Measurements from ENCODE around the gene CYP2W1. TPM values are rescaled to one million over a fixed set of nuclear protein-coding genes. Genes with fewer than 3 reads are reported as not detected.

Gene CYP2W1
- polyA plus RNA-seq, 1 donor (not counting 4 experiments of a cell fraction or from before 2014, with no cell fraction given), result 0.05 TPM

GRCh38 chr7:945147-945555, 37.8 kb upstream of the CYP2W1 start:
- Histone ChIP-seq H4K20me1 (ENCODE audit: control insufficient read depth, extremely low read depth, insufficient read depth, low read length) (no peaks in the 10 kb centered on the region), H3K4me3 (ENCODE audit: control insufficient read depth in 2 of 3, extremely low read depth in 1 of 3, insufficient read depth in 2 of 3, low read depth in 1 of 3, low read length in 3 of 3) (peak overlapping the region; percentile 6 to 23 (median 17)), H3K36me3 (ENCODE audit: control insufficient read depth in 2 of 2, extremely low read depth in 1 of 2, insufficient read depth in 2 of 2, low read length in 2 of 2) (no peaks in the 10 kb centered on the region), H3K9me3 (ENCODE audit: control insufficient read depth, low read depth, low read length) (no peaks in the 10 kb centered on the region), H3K9ac (ENCODE audit: control insufficient read depth, extremely low read depth, insufficient read depth, low read length) (peak overlapping the region; percentile 60), H3K79me2 (ENCODE audit: control insufficient read depth, insufficient read depth, low read length) (no peaks in the 10 kb centered on the region), H3K4me2 (ENCODE audit: control insufficient read depth, extremely low read depth, insufficient read depth, low read depth, low read length) (peak overlapping the region; percentile 79), H2AFZ (ENCODE audit: control insufficient read depth, low read length) (peak overlapping the region; percentile 14), H3K27ac (ENCODE audit: control insufficient read depth, insufficient read depth, low read length) (peak overlapping the region; percentile 67), H3K27me3 (ENCODE audit: control insufficient read depth, extremely low read depth, insufficient read depth, low read length) (no peaks in the 10 kb centered on the region), H3K4me1 (ENCODE audit: control insufficient read depth, extremely low read depth, insufficient read depth, low read length) (peaks cover 16% of the 10 kb centered on the region), H3K9me1 (ENCODE audit: control insufficient read depth, extremely low read depth, insufficient read depth, low read length) (no peaks in the 10 kb centered on the region)
- FAIRE-seq (no peak), DNase-seq (ENCODE audit: low read depth, low spot score) (no peak)
- dilution Hi-C loops (cut with MboI; ENCODE audit: extremely low pct_ligation_motif_present, low sequenced_read_pairs), result no loop called here
- TF ChIP-seq EZH2 (IDR thresholded peaks at IDR 0.05; ENCODE audit: low read length), result no peak
- TF ChIP-seq, protein P1, sequence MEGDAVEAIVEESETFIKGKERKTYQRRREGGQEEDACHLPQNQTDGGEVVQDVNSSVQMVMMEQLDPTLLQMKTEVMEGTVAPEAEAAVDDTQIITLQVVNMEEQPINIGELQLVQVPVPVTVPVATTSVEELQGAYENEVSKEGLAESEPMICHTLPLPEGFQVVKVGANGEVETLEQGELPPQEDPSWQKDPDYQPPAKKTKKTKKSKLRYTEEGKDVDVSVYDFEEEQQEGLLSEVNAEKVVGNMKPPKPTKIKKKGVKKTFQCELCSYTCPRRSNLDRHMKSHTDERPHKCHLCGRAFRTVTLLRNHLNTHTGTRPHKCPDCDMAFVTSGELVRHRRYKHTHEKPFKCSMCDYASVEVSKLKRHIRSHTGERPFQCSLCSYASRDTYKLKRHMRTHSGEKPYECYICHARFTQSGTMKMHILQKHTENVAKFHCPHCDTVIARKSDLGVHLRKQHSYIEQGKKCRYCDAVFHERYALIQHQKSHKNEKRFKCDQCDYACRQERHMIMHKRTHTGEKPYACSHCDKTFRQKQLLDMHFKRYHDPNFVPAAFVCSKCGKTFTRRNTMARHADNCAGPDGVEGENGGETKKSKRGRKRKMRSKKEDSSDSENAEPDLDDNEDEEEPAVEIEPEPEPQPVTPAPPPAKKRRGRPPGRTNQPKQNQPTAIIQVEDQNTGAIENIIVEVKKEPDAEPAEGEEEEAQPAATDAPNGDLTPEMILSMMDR (optimal IDR thresholded peaks at IDR 0.05 in 1 of 3, IDR thresholded peaks at IDR 0.05 in 1 of 3, conservative IDR thresholded peaks at IDR 0.05 in 1 of 3; ENCODE audit: extremely low read depth in 1 of 3, insufficient read depth in 2 of 3, low read length in 3 of 3), result no peak

DNA sequence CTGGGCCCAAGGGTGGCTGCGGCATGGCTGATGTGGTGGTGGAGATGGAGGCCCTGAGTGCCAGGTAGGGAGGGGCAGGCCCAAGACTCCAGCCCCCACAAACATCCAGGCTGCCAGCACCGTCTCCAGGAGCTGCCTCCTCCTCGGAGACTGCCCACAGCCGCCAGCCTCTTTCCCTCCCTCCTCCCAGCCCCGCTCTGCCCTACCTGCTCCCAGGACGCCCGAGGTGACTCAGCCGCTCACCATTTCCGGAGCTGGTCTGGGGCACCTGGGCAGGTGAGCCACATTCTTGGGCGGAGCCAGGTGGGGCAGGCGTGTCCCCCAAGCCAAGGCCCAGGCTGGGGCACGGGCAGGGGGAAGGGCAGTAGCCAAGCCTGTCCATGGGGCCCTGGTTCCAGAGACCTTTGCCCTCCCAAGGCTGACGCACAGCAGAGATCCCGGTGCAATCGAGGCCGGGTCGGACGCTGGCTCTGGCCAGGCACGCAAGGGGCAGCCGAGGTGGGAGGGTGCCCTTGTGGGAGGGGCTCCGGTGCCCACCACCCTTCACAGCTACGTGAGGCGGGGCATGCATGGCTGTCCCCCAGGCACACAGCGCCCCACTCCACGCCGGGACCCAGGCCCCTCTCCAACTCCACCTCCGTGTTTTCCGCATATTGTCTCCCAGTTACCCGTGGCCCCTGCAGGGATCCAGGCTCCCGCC, 37.3 kb upstream of the CYP2W1 start:
- H3K9me3 ChIP-seq (ENCODE audit: control insufficient read depth, low read depth, low read length), result no peaks in the 10 kb centered on the region
- dilution Hi-C loops (cut with MboI; ENCODE audit: extremely low pct_ligation_motif_present, low sequenced_read_pairs), result no loop called here
- no peaks in the 10 kb centered on the region for H3K79me2 ChIP-seq (ENCODE audit: control insufficient read depth, insufficient read depth, low read length)
- no peaks in the 10 kb centered on the region for H3K36me3 ChIP-seq (ENCODE audit: control insufficient read depth in 2 of 2, extremely low read depth in 1 of 2, insufficient read depth in 2 of 2, low read length in 2 of 2)
- peaks cover 16% of the 10 kb centered on the region for H3K4me1 ChIP-seq (ENCODE audit: control insufficient read depth, extremely low read depth, insufficient read depth, low read length)
- H3K9ac ChIP-seq (ENCODE audit: control insufficient read depth, extremely low read depth, insufficient read depth, low read length), result peak overlapping the region; percentile 60
- peak overlapping the region; percentile 6 to 27 (median 17) for H3K4me3 ChIP-seq (ENCODE audit: control insufficient read depth in 2 of 3, extremely low read depth in 1 of 3, insufficient read depth in 2 of 3, low read depth in 1 of 3, low read length in 3 of 3)
- peak overlapping the region; percentile 79 for H3K4me2 ChIP-seq (ENCODE audit: control insufficient read depth, extremely low read depth, insufficient read depth, low read depth, low read length)
- FAIRE-seq (peak; percentile 91), DNase-seq (ENCODE audit: low read depth, low spot score) (peak; percentile 86)
- peak overlapping the region; percentile 87 for H2AFZ ChIP-seq (ENCODE audit: control insufficient read depth, low read length)
- H3K27me3 ChIP-seq (ENCODE audit: control insufficient read depth, extremely low read depth, insufficient read depth, low read length), result no peaks in the 10 kb centered on the region
- peak overlapping the region; percentile 67 for H3K27ac ChIP-seq (ENCODE audit: control insufficient read depth, insufficient read depth, low read length)
- H4K20me1 ChIP-seq (ENCODE audit: control insufficient read depth, extremely low read depth, insufficient read depth, low read length), result no peaks in the 10 kb centered on the region
- H3K9me1 ChIP-seq (ENCODE audit: control insufficient read depth, extremely low read depth, insufficient read depth, low read length), result no peaks in the 10 kb centered on the region
- TF ChIP-seq, protein P1 (optimal IDR thresholded peaks at IDR 0.05 in 1 of 3, IDR thresholded peaks at IDR 0.05 in 1 of 3, conservative IDR thresholded peaks at IDR 0.05 in 1 of 3; ENCODE audit: extremely low read depth in 1 of 3, insufficient read depth in 2 of 3, low read length in 3 of 3), result no peak
- TF ChIP-seq EZH2 (IDR thresholded peaks at IDR 0.05; ENCODE audit: low read length), result no peak
